GM12872 (cell line): ENCODE data around the gene CCDC92B.

ENCODE experiments used
- CTCF ChIP-seq: IDR thresholded peaks from 3 replicates; pipeline ENCODE4 v1.5.1; 2011; ENCODE audit warnings: low read depth, mild to moderate bottlenecking, low read length, moderate library complexity; ENCODE audit not compliant: insufficient read depth

CCDC92B gene

GRCh38 chr17:2700030-2700490, 49.4 kb downstream of the CCDC92B start:
- no peak for TF ChIP-seq CTCF

- no peak for TF ChIP-seq CTCF
These were observed 51.8 kb downstream of the CCDC92B start for GRCh38 chr17:2697611-2698162.

GRCh38 chr17:2695961-2696760, 53.3 kb downstream of the CCDC92B start:
- TF ChIP-seq CTCF: no peak

- TF ChIP-seq CTCF: no peak
These were observed 54.0 kb downstream of the CCDC92B start for GRCh38 chr17:2695243-2695960.

GRCh38 chr17:2694381-2695242, 54.8 kb downstream of the CCDC92B start:
- no peak for TF ChIP-seq CTCF

GRCh38 chr17:2693561-2694380, 55.7 kb downstream of the CCDC92B start:
- TF ChIP-seq CTCF: no peak
